H1 (cell line): Measurements from ENCODE around the gene R3HDML. TPM values are rescaled to one million over a fixed set of nuclear protein-coding genes. Genes with fewer than 3 reads are reported as not detected.

Experiments
- CTCF ChIA-PET: fragments of 300-600 bp; sonication (Branson Sonifier 250); formaldehyde crosslinking; loops from one replicate; lab custom pipeline; 2021; ENCODE audit not compliant: partially characterized antibody; lab: Charles Lee
- POLR2A ChIA-PET: fragments of 300-600 bp; sonication (Branson Sonifier 250); formaldehyde crosslinking; loops from one replicate; lab custom pipeline; 2021; ENCODE audit warnings: inconsistent platforms; ENCODE audit not compliant: partially characterized antibody; lab: Charles Lee
- DNase-seq, 2 experiments: peaks; one replicate each; pipeline versions ENCODE4 v3.0.0 to v3.0.0-alpha.2; 2010 to 2022; ENCODE audit warnings: low spot score in 2 of 2, low read depth in 1 of 2, mixed read lengths in 1 of 2
- FAIRE-seq: peaks from 2 replicates; lab custom pipeline; 2011; peaks lifted over from hg19 to GRCh38; lab: Jason Lieb, UNC
- H2AFZ ChIP-seq: 2 replicates; pipeline ENCODE4 v1.8.1; 2012; ENCODE audit warnings: low read length, inconsistent platforms
- H2AK5ac ChIP-seq: 2 replicates; pipeline ENCODE4 v1.6.1; 2013; ENCODE audit warnings: low read depth, low read length
- H2BK120ac ChIP-seq: replicated peaks from 2 replicates; pipeline ENCODE3; 2013; ENCODE audit warnings: low read depth, low read length, inconsistent platforms
- H2BK12ac ChIP-seq: 2 replicates; pipeline ENCODE4 v1.6.1; 2013; ENCODE audit warnings: low read depth, low read length
- H2BK15ac ChIP-seq: 2 replicates; pipeline ENCODE4 v1.6.1; 2013; ENCODE audit warnings: low read length
- H2BK20ac ChIP-seq: 2 replicates; pipeline ENCODE4 v1.6.1; 2013; ENCODE audit warnings: low read length
- H2BK5ac ChIP-seq: 2 replicates; pipeline ENCODE4 v1.6.1; 2013; ENCODE audit warnings: low read depth, low read length
- H3K14ac ChIP-seq: 2 replicates; pipeline ENCODE4 v1.6.1; 2013; ENCODE audit warnings: inconsistent platforms; ENCODE audit not compliant: insufficient read length
- H3K18ac ChIP-seq: 2 replicates; pipeline ENCODE4 v1.6.1; 2013; ENCODE audit warnings: low read length; ENCODE audit errors: extremely low read depth
- H3K23ac ChIP-seq: 2 replicates; pipeline ENCODE4 v1.6.1; 2013; ENCODE audit warnings: inconsistent platforms; ENCODE audit not compliant: insufficient read length
- H3K23me2 ChIP-seq: 2 replicates; pipeline ENCODE4 v1.6.1; 2013; ENCODE audit warnings: low read depth, low read length
- H3K27ac ChIP-seq: 2 replicates; pipeline ENCODE4 v1.6.1; 2011; ENCODE audit warnings: low read depth, low read length, inconsistent platforms
- H3K27me3 ChIP-seq, 4 experiments: replicated peaks in 1 of 4; 1 replicate in 1 of 4; 2 replicates in 3 of 4; pipeline versions ENCODE4 v1.6.1 to v1.8.1; 2011 to 2013; ENCODE audit warnings: low read length in 3 of 4, mild to moderate bottlenecking in 3 of 4, inconsistent platforms in 2 of 4, mixed read lengths in 2 of 4, moderate library complexity in 1 of 4; ENCODE audit not compliant: control insufficient read depth in 3 of 4, insufficient read depth in 3 of 4; ENCODE audit errors: extremely low read depth in 1 of 4
- H3K36me3 ChIP-seq, 4 experiments: 2 replicates each; pipeline versions ENCODE4 v1.6.1 to v1.8.1; 2011 to 2013; ENCODE audit warnings: mild to moderate bottlenecking in 4 of 4, low read length in 3 of 4, moderate library complexity in 2 of 4, control low read depth in 1 of 4, inconsistent platforms in 1 of 4; ENCODE audit not compliant: insufficient read depth in 4 of 4, control insufficient read depth in 2 of 4
- H3K4ac ChIP-seq: replicated peaks from 2 replicates; pipeline ENCODE3; 2013; ENCODE audit warnings: low read length, low read depth, mixed read lengths, inconsistent platforms; ENCODE audit not compliant: insufficient read length
- H3K4me1 ChIP-seq, 4 experiments: replicated peaks in 1 of 4; 1 replicate in 1 of 4; 2 replicates in 3 of 4; pipeline versions ENCODE4 v1.6.1 to v1.8.1; 2011 to 2013; ENCODE audit warnings: low read length in 3 of 4, inconsistent platforms in 2 of 4, mixed read lengths in 1 of 4; ENCODE audit not compliant: insufficient read depth in 4 of 4, control insufficient read depth in 3 of 4
- H3K4me2 ChIP-seq, 2 experiments: 2 replicates each; pipeline versions ENCODE4 v1.6.1 to v1.8.1; 2011 to 2013; ENCODE audit warnings: low read depth in 2 of 2, low read length in 2 of 2, control low read depth in 1 of 2, inconsistent platforms in 1 of 2, mild to moderate bottlenecking in 1 of 2; ENCODE audit not compliant: insufficient read depth in 1 of 2
- H3K4me3 ChIP-seq, 4 experiments: fragments of 200-600, 300-600 bp in 1 of 4; sonication (generic), shearing (Covaris generic), sonication (Bioruptor Twin) in 1 of 4; 2 replicates each; pipeline versions ENCODE4 v1.5.1 to v1.8.1; 2011 to 2016; ENCODE audit warnings: low read length in 4 of 4, low read depth in 3 of 4, control low read depth in 2 of 4, inconsistent platforms in 2 of 4, mild to moderate bottlenecking in 2 of 4, mixed read lengths in 1 of 4, moderate library complexity in 1 of 4; ENCODE audit not compliant: insufficient read depth in 2 of 4; ENCODE audit errors: extremely low read depth in 1 of 4
- H3K56ac ChIP-seq: replicated peaks from 2 replicates; pipeline ENCODE3; 2013; ENCODE audit warnings: low read depth, mild to moderate bottlenecking, mixed read lengths, low read length, inconsistent platforms; ENCODE audit not compliant: insufficient read length
- H3K79me1 ChIP-seq: 2 replicates; pipeline ENCODE4 v1.6.1; 2013; ENCODE audit warnings: low read depth, low read length, control low read depth
- H3K79me2 ChIP-seq, 2 experiments: 2 replicates each; pipeline versions ENCODE4 v1.6.1 to v1.8.1; 2012 to 2013; ENCODE audit warnings: low read length in 2 of 2, mild to moderate bottlenecking in 2 of 2, inconsistent platforms in 1 of 2; ENCODE audit not compliant: insufficient read depth in 2 of 2, control insufficient read depth in 1 of 2
- H3K9ac ChIP-seq, 4 experiments: replicated peaks in 1 of 4; 1 replicate in 1 of 4; 2 replicates in 3 of 4; pipeline versions ENCODE4 v1.6.1 to v1.8.1; 2011 to 2013; ENCODE audit warnings: low read depth in 3 of 4, low read length in 3 of 4, control low read depth in 2 of 4, mild to moderate bottlenecking in 2 of 4, moderate library complexity in 2 of 4, inconsistent platforms in 1 of 4; ENCODE audit errors: extremely low read depth in 1 of 4
- H3K9me3 ChIP-seq, 2 experiments: 2 replicates each; pipeline versions ENCODE4 v1.6.1 to v1.8.1; 2012 to 2013; ENCODE audit warnings: mild to moderate bottlenecking in 2 of 2, moderate library complexity in 2 of 2, control low read depth in 1 of 2, inconsistent platforms in 1 of 2, low read depth in 1 of 2, low read length in 1 of 2, mixed read lengths in 1 of 2; ENCODE audit not compliant: insufficient read depth in 2 of 2
- H4K20me1 ChIP-seq, 2 experiments: replicated peaks in 1 of 2; 2 replicates each; pipeline versions ENCODE3 to v1.8.1; 2011 to 2013; ENCODE audit warnings: inconsistent platforms in 2 of 2, low read length in 2 of 2, mild to moderate bottlenecking in 1 of 2; ENCODE audit not compliant: insufficient read depth in 2 of 2, control insufficient read depth in 1 of 2
- H4K5ac ChIP-seq: 2 replicates; pipeline ENCODE4 v1.6.1; 2013; ENCODE audit warnings: low read length, low read depth, mixed read lengths, inconsistent platforms; ENCODE audit not compliant: insufficient read length
- H4K8ac ChIP-seq: 2 replicates; pipeline ENCODE4 v1.8.0; 2013; ENCODE audit warnings: mild to moderate bottlenecking, moderate library complexity, low read length, inconsistent platforms; ENCODE audit not compliant: insufficient read depth; ENCODE audit errors: extremely low read depth
- H4K91ac ChIP-seq: replicated peaks from 2 replicates; pipeline ENCODE3; 2013; ENCODE audit warnings: low read length, mixed read lengths, inconsistent platforms; ENCODE audit not compliant: insufficient read length
- BACH1 ChIP-seq: IDR thresholded peaks from 2 replicates; pipeline ENCODE4 v1.6.1; 2012; ENCODE audit warnings: low read length, improper control_type of control experiment
- BRCA1 ChIP-seq: IDR thresholded peaks from 2 replicates; pipeline ENCODE4 v1.6.1; 2012; ENCODE audit warnings: low read depth, low read length, improper control_type of control experiment
- CBX5 ChIP-seq: fragments of 300-800, 300-1000 bp; sonication (generic); IDR thresholded peaks from 2 replicates; pipeline ENCODE4 v1.7.1; 2016; ENCODE audit warnings: antibody characterized with exemption, low read length, low read depth
- CTBP2 ChIP-seq: IDR thresholded peaks from 2 replicates; pipeline ENCODE4 v1.7.0; 2011; ENCODE audit warnings: borderline replicate concordance, mild to moderate bottlenecking, moderate library complexity, mixed read lengths, low read length; ENCODE audit not compliant: insufficient read depth, insufficient read length
- E2F6 ChIP-seq: IDR thresholded peaks from 2 replicates; pipeline ENCODE4 v1.6.1; 2012; ENCODE audit warnings: inconsistent platforms
- EZH2 ChIP-seq: fragments of 200-600 bp; sonication (generic); IDR thresholded peaks from 2 replicates; pipeline ENCODE4 v1.7.1; 2012; ENCODE audit warnings: low read depth, mild to moderate bottlenecking, moderate library complexity, low read length, inconsistent platforms; ENCODE audit not compliant: severe bottlenecking
- RBBP5 ChIP-seq: IDR thresholded peaks from 2 replicates; pipeline ENCODE4 v1.7.1; 2012; ENCODE audit warnings: low read depth, mild to moderate bottlenecking, inconsistent platforms, low read length, moderate library complexity, borderline replicate concordance
- SIN3A ChIP-seq, 2 experiments: IDR thresholded peaks in 1 of 2; conservative IDR thresholded peaks in 1 of 2; 2 replicates each; pipeline ENCODE4 v1.6.1; 2011 to 2012; ENCODE audit warnings: low read length in 2 of 2, improper control_type of control experiment in 1 of 2, low read depth in 1 of 2, mild to moderate bottlenecking in 1 of 2
- SP1 ChIP-seq: IDR thresholded peaks from 2 replicates; pipeline ENCODE4 v1.6.1; 2011; ENCODE audit warnings: low read depth, low read length
- YY1 ChIP-seq: IDR thresholded peaks from 2 replicates; pipeline ENCODE4 v1.6.1; 2011; ENCODE audit warnings: low read depth, mild to moderate bottlenecking, low read length
- WGBS, 2 experiments: shearing (Covaris generic) in 1 of 2; methylation state at CpG; one replicate each; pipeline versions ENCODE4 v1.1.6 to v1.1.7; 2013 to 2015; ENCODE audit warnings: low lambda C conversion rate in 2 of 2, mixed read lengths in 2 of 2, inconsistent platforms in 1 of 2, low coverage in 1 of 2, missing lambda C conversion rate in 1 of 2; ENCODE audit not compliant: insufficient replicate concordance in 2 of 2, insufficient coverage in 1 of 2, insufficient read length in 1 of 2; ENCODE audit errors: extremely low coverage in 1 of 2, missing lambda C conversion rate in 1 of 2; 5-methylcytosine and 5-hydroxymethylcytosine counted together
- polyA plus RNA-seq, 7 experiments: library from polyadenylated mRNA; depleted of rRNA in 3 of 7; stranded (reverse) in 5 of 7; unstranded in 2 of 7; fragments of >200 nt in 5 of 7; fragments of 200-250 nt in 2 of 7; gene quantifications; 1 replicate in 5 of 7; 2 replicates in 1 of 7; 4 replicates in 1 of 7; pipeline versions ENCODE4 v1.2.1 to v1.2.3, GENCODE V29; 2011 to 2013; ENCODE audit warnings: missing spikeins in 2 of 7, mixed read lengths in 2 of 7
- total RNA-seq: library from RNA; stranded (reverse); fragmentation: NEBNext Ultra II Directional; extraction: Animal tissue kit (Norgen Biotek cat#: 25700); gene quantifications from 2 replicates; pipeline ENCODE4 v1.2.1, GENCODE V29; 2021

The R3HDML gene
- total and polyA plus RNA-seq, 2 of the 8 experiments (the other 6 are each of a cell fraction or from before 2014, with no cell fraction given): not detected

- peaks cover 5% of the 10 kb centered on the region; the same call in 1 of the 2 replicates for H3K23me2 ChIP-seq
- H2AK5ac ChIP-seq: no peak overlapping the region
- no peak overlapping the region for H3K56ac ChIP-seq
- no peaks in the 10 kb centered on the region for H3K79me2 ChIP-seq
- H3K36me3 ChIP-seq: no peaks in the 10 kb centered on the region
- DNase-seq (no peak), FAIRE-seq (no peak)
- H3K14ac ChIP-seq: no peak overlapping the region
- H4K91ac ChIP-seq: no peak overlapping the region
- H2BK12ac ChIP-seq: no peak overlapping the region
- H2AFZ ChIP-seq: no peak overlapping the region
- POLR2A ChIA-PET: interaction anchor here (0.7 to 1.2 kb wide), 2 partner anchors 11 to 284 kb away, joined by 3 read pairs; no protein-coding TSS in a partner anchor
- H4K8ac ChIP-seq: no peak overlapping the region
- no peaks in the 10 kb centered on the region for H3K4me1 ChIP-seq
- no peaks in the 10 kb centered on the region for H3K79me1 ChIP-seq
- no peak overlapping the region for H3K4me2 ChIP-seq
- WGBS, 2 experiments: 76 to 100% methylated on average over 1 to 3 of the region's 3 CpGs
- H3K4me3 ChIP-seq: no peak overlapping the region
- H3K18ac ChIP-seq: no peak overlapping the region
- H3K4ac ChIP-seq: no peak overlapping the region
- H2BK5ac ChIP-seq: no peak overlapping the region
- no peaks in the 10 kb centered on the region for H3K27me3 ChIP-seq
- H3K23ac ChIP-seq: no peak overlapping the region
- no peak overlapping the region for H2BK120ac ChIP-seq
- CTCF ChIA-PET: interaction anchor here (0.5 to 1.7 kb wide), 6 partner anchors 8 to 182 kb away, joined by 3 to 5 read pairs (median 4); no protein-coding TSS in a partner anchor
- H3K27ac ChIP-seq: no peak overlapping the region
- H4K5ac ChIP-seq: no peak overlapping the region
- peaks cover 0 to 1% of the 10 kb centered on the region in 2 experiments for H4K20me1 ChIP-seq
- no peaks in the 10 kb centered on the region for H3K9me3 ChIP-seq
- H2BK20ac ChIP-seq: no peak overlapping the region
- TF ChIP-seq BACH1: no peak
- TF ChIP-seq EZH2: no peak
- no peak for TF ChIP-seq SP1
- TF ChIP-seq E2F6: no peak
- no peak for TF ChIP-seq CBX5
- no peak for TF ChIP-seq RBBP5
- TF ChIP-seq CTBP2: no peak
- TF ChIP-seq BRCA1: no peak
- TF ChIP-seq YY1: no peak
- no peak for TF ChIP-seq SIN3A (conservative IDR thresholded peaks at IDR 0.05 in 1 of 2, IDR thresholded peaks at IDR 0.05 in 1 of 2; ENCODE audit: low read depth in 1 of 2, low read length in 2 of 2)
- H3K9ac ChIP-seq: no peak overlapping the region
- H2BK15ac ChIP-seq: no peak overlapping the region
Measured at GRCh38 chr20:44399446-44399845, 62.6 kb downstream of the R3HDML start.
